ENCODE measurements around the gene SEMA5B.

DNA sequence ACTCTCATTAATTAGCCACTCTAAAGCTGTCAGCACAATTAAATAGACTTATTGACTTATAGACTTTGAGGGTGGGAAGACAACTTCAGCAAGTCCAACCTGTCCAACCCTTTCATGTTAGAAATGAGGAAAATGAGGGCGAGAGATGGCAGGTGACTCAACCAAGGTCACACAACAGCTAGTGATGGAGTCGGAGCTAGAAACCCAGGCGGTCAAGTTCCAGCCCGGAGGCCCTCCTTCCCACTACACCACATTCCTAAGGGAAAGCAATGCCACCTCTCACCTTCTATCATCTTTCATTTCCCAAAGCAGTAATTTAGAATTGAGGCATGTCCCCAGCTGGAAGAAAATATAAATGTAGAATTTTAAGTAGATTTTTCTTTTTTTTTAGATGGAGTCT, 28.7 kb downstream of the SEMA5B start:
- TF ChIP-seq, protein P1, sequence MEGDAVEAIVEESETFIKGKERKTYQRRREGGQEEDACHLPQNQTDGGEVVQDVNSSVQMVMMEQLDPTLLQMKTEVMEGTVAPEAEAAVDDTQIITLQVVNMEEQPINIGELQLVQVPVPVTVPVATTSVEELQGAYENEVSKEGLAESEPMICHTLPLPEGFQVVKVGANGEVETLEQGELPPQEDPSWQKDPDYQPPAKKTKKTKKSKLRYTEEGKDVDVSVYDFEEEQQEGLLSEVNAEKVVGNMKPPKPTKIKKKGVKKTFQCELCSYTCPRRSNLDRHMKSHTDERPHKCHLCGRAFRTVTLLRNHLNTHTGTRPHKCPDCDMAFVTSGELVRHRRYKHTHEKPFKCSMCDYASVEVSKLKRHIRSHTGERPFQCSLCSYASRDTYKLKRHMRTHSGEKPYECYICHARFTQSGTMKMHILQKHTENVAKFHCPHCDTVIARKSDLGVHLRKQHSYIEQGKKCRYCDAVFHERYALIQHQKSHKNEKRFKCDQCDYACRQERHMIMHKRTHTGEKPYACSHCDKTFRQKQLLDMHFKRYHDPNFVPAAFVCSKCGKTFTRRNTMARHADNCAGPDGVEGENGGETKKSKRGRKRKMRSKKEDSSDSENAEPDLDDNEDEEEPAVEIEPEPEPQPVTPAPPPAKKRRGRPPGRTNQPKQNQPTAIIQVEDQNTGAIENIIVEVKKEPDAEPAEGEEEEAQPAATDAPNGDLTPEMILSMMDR (conservative IDR thresholded peaks at IDR 0.05): no peak
- TF ChIP-seq EZH2 (IDR thresholded peaks at IDR 0.05; ENCODE audit: low read depth): no peak

Measured in PC-9 (cell line).